Fibroblast of peridontal ligament (primary cell): ENCODE data around the gene MPZL2.

Experiments
- DNase-seq: peaks from one replicate; pipeline ENCODE4 v3.0.0-alpha.2; 2010; ENCODE audit errors: extremely low read depth

The MPZL2 gene

GRCh38 chr11:118243161-118243560, 20.9 kb downstream of the MPZL2 start:
- no peak for DNase-seq

GRCh38 chr11:118241764-118242098, 22.4 kb downstream of the MPZL2 start:
- DNase-seq, result no peak

DNA sequence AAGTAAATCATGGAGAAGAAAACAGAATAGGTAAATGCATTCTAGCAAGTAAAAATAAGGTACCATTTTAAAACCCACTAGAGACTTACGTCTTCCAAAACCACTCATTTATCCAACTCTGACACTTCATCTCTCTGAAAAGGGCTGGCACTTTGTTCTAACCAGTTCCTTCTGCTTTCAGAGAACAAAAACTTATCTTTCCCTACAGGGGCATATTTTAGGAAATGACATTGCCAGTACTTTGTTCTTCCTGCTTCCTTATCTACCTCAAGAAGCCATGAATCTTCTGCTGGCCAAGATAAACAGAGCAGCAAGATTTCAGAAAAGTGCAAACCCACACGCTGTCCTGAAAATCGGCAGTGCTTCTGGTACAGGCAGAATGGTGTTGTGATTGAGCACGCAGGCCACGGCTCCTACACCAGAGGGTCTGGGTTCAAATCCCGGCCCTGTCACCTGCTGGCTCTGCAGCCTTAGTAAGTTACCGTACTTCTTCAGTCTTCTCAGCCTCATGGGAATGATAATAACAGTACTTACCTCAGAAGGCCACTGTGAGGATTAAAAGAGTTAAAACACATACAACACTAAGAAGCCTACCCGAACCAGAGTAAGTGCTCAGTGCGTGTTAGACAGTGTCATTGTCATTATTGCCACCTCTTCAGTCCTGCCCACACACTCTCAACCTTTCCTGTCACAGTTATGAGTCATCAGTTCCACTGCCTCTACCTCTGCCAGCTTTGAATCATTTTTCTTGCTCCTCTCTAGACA, 22.9 kb downstream of the MPZL2 start:
- no peak for DNase-seq

GRCh38 chr11:118239509-118240205, 24.4 kb downstream of the MPZL2 start:
- DNase-seq, result no peak

GRCh38 chr11:118238929-118239328, 25.2 kb downstream of the MPZL2 start:
- DNase-seq, result no peak

DNA sequence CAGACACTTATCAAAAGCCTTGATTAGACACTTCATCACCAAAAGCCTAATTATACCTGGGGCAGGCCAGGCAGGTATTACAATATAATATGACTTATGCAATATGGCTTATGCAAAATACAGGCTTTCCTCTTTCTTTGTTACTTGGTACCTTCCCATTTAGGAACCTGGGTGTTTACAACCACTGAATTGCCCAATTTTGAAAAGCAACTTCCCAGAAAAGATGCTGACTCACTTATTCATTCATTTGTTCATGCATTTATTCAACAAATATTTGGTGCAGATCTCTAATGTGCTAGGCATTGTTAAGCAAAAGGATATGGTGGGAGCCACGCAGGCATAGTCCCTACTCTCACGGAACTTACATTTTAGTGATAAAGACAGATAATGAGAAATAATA, 25.7 kb downstream of the MPZL2 start:
- no peak for DNase-seq

GRCh38 chr11:118236170-118236569, 27.9 kb downstream of the MPZL2 start:
- DNase-seq, result no peak

DNA sequence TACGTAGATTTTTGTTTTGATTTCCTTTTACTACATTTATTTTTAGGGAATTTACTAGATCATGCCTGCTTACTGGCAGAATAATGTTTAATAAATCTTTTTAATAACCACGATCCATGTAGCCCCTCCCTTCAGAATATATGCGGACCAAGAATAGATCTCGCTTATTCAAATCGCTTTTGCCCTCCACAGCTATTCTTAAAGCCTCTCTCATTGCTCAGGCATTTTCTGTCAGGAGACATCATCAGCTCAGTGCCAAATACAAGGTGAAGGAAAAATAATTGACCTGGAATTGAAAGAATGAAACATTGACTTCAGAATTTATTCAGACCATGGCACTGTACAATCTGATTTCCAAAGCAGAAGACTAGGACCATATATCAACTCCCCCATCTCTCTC, 29.3 kb downstream of the MPZL2 start:
- no peak for DNase-seq

- no peak for DNase-seq
Observed at GRCh38 chr11:118233850-118234249, 30.2 kb downstream of the MPZL2 start.

DNA sequence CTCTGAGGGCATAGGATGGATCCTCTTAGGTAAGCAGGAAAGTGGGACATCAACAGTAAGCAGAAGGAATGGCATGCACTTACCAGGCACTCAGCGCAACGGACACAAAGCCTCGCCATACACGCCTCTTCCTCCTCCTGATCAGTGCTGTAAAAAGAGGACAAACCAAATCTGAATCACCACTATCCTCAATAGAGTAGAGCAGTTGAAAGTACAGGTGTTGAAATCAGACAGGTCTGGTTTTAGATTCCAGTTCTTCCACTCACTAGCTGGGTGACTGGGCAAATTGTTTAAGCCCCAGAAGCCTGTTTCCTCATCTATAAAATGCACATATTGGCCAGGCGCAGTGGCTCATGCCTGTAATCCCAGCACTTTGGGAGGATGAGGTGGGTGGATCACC, 30.7 kb downstream of the MPZL2 start:
- no peak for DNase-seq

- no peak for DNase-seq
Observed at GRCh38 chr11:118232659-118233058, 31.4 kb downstream of the MPZL2 start.

DNA sequence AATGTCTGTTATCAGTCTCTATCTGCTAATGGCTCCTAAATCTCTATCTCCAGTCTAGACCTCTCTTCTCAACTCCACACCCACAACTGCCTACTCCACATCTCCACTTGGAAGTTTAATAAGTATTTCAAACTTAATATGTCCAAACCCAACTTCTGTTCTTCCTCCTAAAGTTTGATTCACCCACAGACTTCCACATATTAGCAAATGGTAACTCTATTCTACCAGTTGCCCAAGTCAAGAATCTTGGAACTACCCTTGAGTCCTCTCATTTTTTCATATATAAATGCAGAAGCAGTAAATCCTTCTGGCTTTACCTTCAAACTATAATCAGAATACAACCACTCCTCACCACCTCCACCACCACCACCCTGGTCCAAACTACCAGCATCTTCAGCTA, 32.6 kb downstream of the MPZL2 start:
- no peak for DNase-seq

DNA sequence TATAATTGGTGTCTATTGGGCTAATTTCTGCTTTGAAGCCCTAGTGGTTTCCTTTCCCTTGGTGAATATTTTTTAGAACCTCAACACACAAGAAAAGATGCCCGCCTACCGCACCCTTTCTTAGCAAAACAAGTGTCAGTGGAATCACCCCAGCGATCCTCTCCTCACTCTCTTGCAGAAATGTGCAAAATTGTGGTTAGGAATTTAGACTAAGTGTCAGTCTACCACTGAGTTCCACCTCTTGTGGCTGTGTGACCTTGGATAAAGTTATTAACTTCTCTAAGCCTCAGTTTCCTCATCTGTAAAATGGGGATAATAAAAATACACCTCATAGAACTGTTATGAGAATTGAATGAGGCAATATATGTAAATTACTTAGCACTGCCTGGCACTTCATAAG, 34.0 kb downstream of the MPZL2 start:
- DNase-seq, result no peak

- DNase-seq, result no peak
Observed at GRCh38 chr11:118229274-118229847, 34.7 kb downstream of the MPZL2 start.

DNA sequence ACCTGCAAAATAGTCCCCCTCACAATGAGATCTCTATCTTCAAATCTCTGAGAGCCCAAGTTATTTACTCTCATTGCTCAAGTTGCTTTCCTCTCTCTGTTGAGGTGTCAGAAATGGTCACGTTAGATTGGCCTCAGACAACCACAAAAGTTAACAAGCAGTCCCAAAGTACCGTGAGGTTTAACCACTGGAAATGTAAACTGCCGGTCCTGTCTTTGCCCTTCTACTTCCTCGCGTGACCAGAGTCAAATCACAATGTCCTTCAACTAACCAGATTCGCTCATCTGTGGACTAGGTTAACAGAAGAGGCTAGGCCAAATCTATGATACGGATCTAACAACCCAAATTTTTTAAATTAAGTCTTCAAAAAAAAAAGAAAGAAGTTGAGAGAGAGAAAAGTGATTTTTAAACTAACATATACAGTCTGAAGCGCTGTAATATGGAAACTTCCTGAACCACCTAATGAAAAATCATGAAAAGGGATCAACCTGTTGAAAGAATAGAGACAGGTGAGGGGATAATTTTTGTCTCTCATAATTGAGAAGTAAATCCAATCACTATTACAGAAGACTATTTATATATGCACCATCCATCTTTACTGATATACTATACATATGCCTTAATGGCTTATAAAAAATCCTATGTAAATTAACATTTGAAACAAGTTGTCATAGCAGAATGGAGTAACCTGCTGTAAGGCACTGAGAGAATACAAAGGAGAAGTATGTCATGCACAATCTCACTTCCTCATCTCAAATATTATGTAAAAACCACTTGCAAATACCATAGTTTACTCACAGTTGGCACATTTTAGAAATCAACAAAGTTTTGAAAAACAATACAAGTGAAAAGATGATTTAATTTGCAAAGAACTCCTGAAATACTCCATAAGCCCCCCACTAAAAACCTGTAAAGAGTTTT, 36.0 kb downstream of the MPZL2 start:
- no peak for DNase-seq

GRCh38 chr11:118226781-118227180, 37.3 kb downstream of the MPZL2 start:
- no peak for DNase-seq

DNA sequence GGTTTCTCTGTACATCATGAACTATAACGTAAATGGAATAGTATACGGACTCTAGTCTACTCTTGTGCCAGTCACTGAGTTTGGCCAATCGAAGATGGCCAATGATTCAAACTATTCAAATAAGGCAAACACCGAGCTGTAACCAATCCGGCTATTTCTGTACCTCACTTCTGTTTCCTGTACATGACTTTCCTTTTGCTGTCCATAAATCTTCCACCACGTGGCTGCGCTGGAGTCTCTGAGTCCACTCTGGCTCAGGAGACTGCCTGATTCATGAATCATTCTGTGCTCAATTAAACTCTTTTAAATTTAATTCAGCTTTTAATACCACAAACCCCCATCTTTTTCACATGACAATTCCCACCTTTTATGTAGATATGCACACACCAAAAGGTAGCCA, 37.8 kb downstream of the MPZL2 start:
- DNase-seq, result no peak

DNA sequence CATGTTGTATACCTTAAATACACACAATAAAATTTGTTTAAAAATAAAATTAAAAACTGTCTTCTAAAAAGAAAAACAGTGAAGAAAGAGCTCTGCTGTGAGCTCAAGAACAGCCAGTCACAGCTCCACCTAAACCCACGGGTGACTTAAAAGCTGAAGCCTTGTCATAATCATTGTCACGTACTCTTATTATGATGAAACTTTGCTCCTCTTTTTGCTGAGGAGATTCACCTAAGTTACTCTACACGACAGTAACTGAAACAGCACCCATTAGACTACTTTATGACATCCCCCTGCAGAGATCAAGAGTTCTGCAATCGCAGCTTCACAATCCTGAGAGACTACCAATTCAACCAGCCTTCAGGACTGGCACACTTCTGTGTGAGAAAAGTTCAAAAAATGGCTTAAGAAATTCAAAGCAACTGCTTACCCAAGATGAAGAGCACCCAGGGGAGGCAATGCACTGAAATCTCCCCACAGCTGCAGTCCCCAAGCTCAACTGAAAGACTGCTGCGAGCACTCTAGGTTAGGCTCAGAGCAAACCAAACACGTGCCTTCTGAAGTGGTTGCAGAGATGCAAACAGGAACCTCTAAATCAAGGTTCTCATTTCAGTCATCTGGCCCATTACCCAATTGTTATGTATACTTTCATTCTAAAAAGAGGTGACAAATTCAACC, 39.4 kb downstream of the MPZL2 start, which contains the start of gene JAML:
Gene JAML, minus strand, starts transcription at position 501 of the 678 bp plus-strand sequence. CDS start 10,145 bp downstream, outside the sequence.
- no peak for DNase-seq

- DNase-seq, result no peak
Observed at GRCh38 chr11:118223992-118224391, 40.1 kb downstream of the MPZL2 start.

GRCh38 chr11:118223570-118223969, 40.5 kb downstream of the MPZL2 start:
- no peak for DNase-seq

DNA sequence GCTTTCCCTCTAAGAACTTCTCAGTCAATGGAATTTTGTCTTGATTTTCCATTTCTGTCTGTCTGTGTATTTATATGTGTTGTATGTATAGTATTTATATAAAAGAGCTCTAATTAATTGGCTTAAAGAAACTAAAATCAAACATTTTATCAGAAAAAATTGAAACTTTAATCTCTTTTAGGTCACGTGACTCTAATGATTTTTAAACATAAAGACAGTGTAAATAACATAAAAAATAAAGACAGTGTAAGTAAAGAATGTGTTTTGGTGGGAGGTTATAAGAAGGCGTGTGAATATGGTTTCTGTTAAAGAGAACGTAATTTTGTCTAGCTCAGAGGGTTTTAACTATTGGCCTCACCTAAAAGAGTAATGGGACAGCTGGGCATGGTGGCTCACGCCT, 41.7 kb downstream of the MPZL2 start:
- no peak for DNase-seq
